Measurements from ENCODE around the gene P2RY6.

The P2RY6 gene

DNA sequence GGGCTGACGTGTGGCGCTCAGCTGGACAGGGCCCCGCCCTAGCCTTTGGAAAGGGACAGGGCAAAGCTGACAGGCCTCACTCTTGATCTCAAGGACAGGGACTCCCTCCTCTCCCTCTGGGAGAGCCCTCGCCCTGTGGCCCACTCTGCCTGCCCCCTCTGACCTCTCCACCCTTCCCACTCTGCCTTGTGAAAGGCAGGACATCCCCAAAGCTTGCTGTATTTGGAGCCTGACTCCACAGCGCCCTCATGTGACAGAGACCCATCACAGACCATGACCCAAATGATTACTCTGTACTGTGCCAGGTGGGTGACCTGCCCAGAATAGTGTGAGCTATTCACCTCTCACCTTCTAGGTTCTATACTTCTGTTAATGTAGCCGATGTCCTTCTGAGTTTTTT lies 35.3 kb upstream of the P2RY6 start:
- ChIA-PET POLR2A (no interaction called here), CTCF (interaction anchor here (0.5 to 2.7 kb wide), 12 partner anchors 8 to 347 kb away, joined by 3 to 14 read pairs (median 4); partner anchors contain the start of gene P2RY2)
- peak; percentile 59 for DNase-seq (ENCODE audit: extremely low spot score)
- TF ChIP-seq, protein P1, sequence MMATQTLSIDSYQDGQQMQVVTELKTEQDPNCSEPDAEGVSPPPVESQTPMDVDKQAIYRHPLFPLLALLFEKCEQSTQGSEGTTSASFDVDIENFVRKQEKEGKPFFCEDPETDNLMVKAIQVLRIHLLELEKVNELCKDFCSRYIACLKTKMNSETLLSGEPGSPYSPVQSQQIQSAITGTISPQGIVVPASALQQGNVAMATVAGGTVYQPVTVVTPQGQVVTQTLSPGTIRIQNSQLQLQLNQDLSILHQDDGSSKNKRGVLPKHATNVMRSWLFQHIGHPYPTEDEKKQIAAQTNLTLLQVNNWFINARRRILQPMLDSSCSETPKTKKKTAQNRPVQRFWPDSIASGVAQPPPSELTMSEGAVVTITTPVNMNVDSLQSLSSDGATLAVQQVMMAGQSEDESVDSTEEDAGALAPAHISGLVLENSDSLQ (IDR thresholded peaks at IDR 0.05), result no peak
- TF ChIP-seq FOXM1 (IDR thresholded peaks at IDR 0.05; ENCODE audit: borderline replicate concordance), result no peak
- no peak for TF ChIP-seq ZNF384 (IDR thresholded peaks at IDR 0.05)
- TF ChIP-seq BHLHE40 (IDR thresholded peaks at IDR 0.05; ENCODE audit: borderline replicate concordance), result no peak
- no peak for TF ChIP-seq TARDBP (IDR thresholded peaks at IDR 0.05)
- TF ChIP-seq FOXK2 (IDR thresholded peaks at IDR 0.05), result no peak
- TF ChIP-seq ELF4 (IDR thresholded peaks at IDR 0.05), result no peak
- no peak for TF ChIP-seq L3MBTL2 (conservative IDR thresholded peaks at IDR 0.05)
- TF ChIP-seq HDGF (IDR thresholded peaks at IDR 0.05; ENCODE audit: borderline replicate concordance), result no peak
- no peak for TF ChIP-seq ARNT (IDR thresholded peaks at IDR 0.05)
- TF ChIP-seq FOXA1 (IDR thresholded peaks at IDR 0.05), result no peak

DNA sequence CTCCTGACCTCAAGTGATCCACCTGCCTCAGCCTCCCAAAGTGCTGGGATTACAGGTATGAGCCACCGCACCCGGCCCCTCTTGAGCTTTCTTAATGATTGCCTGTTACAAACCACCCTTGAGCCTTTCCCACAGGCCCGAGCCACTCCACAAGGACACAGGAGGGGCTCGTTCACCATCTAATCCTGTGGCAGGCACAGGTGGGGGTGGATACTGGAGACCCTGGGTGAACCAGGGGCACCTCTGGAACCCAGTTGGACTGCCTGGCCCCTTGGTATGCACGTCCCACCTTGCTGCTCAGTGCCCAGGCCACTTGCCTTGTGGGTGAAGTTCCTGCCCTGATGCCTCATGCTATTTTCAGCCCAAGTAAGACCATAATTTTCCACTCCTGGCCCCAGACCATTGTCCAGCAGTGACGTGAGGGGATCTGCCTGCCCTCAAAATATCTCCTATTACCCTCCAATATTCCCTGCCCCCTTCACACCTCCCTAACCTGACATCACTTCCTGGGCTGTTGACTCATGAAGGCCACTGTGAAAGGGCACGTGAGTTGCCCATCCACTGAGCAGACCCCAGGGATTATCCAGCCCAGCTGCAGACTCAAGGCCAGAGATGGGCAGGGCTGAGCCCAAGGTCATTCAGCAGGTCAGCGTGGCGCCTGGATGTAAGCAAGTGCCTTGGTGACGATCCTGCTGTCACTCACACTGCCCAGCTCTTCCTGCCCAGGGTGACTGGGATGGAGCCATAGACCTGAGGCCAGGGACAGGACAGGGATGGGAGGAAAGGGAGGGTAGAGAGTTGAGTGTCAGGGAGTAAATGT lies 34.5 kb upstream of the P2RY6 start:
- ChIA-PET CTCF (interaction anchor here (0.5 to 2.7 kb wide), 9 partner anchors 8 to 189 kb away, joined by 3 to 14 read pairs (median 5); partner anchors contain the start of gene P2RY2), POLR2A (no interaction called here)
- TF ChIP-seq SP1 (IDR thresholded peaks at IDR 0.05) (no peak), BHLHE40 (IDR thresholded peaks at IDR 0.05; ENCODE audit: borderline replicate concordance) (no peak), NFRKB (IDR thresholded peaks at IDR 0.05) (no peak), ARNT (IDR thresholded peaks at IDR 0.05) (no peak), HDGF (IDR thresholded peaks at IDR 0.05; ENCODE audit: borderline replicate concordance) (no peak), FOXM1 (IDR thresholded peaks at IDR 0.05; ENCODE audit: borderline replicate concordance) (no peak), FOXK2 (IDR thresholded peaks at IDR 0.05) (no peak), TARDBP (IDR thresholded peaks at IDR 0.05) (no peak), FOXA1 (IDR thresholded peaks at IDR 0.05) (no peak), L3MBTL2 (conservative IDR thresholded peaks at IDR 0.05) (no peak), LEF1 (IDR thresholded peaks at IDR 0.05; ENCODE audit: borderline replicate concordance) (no peak), ZNF384 (IDR thresholded peaks at IDR 0.05) (no peak), CTBP1 (IDR thresholded peaks at IDR 0.05; ENCODE audit: borderline replicate concordance) (no peak), ELF4 (IDR thresholded peaks at IDR 0.05) (no peak), SUZ12 (IDR thresholded peaks at IDR 0.05) (no peak)
- TF ChIP-seq, protein P1 (IDR thresholded peaks at IDR 0.05), result no peak
- no peak for DNase-seq (ENCODE audit: extremely low spot score)

DNA sequence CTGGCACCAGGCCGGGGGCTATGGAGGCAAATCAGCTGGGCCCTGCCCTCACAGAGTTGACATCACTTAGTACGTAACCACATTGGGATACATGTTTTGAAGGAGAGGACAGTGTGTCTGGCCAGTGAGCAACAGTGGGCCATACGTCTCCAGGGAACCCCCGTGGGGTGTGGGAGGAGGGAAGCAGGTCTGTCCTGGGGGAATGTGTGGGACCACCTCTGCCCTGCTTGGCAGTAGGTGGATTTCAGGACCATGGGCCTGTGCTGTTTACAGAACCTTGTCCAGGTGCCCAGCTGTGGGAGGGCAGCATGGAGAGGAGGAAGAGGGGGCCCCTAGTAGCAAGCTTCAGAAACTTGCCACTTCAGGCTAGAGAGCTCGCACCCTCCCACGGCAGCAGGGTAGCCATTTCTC lies 33.0 kb upstream of the P2RY6 start:
- POLR2A ChIA-PET, result no interaction called here
- no peak for DNase-seq (ENCODE audit: extremely low spot score)
- CTCF ChIA-PET, result no interaction called here
- TF ChIP-seq FOXK2 (IDR thresholded peaks at IDR 0.05) (no peak), ARNT (IDR thresholded peaks at IDR 0.05) (no peak), CTBP1 (IDR thresholded peaks at IDR 0.05; ENCODE audit: borderline replicate concordance) (no peak), ZNF384 (IDR thresholded peaks at IDR 0.05) (no peak), HDGF (IDR thresholded peaks at IDR 0.05; ENCODE audit: borderline replicate concordance) (no peak), TARDBP (IDR thresholded peaks at IDR 0.05) (no peak), FOXA1 (IDR thresholded peaks at IDR 0.05) (no peak), BHLHE40 (IDR thresholded peaks at IDR 0.05; ENCODE audit: borderline replicate concordance) (no peak), LEF1 (IDR thresholded peaks at IDR 0.05; ENCODE audit: borderline replicate concordance) (no peak), SP1 (IDR thresholded peaks at IDR 0.05) (no peak), FOXM1 (IDR thresholded peaks at IDR 0.05; ENCODE audit: borderline replicate concordance) (no peak), SUZ12 (IDR thresholded peaks at IDR 0.05) (no peak), ELF4 (IDR thresholded peaks at IDR 0.05) (no peak), NFRKB (IDR thresholded peaks at IDR 0.05) (no peak), L3MBTL2 (conservative IDR thresholded peaks at IDR 0.05) (no peak)
- TF ChIP-seq, protein P1 (IDR thresholded peaks at IDR 0.05), result no peak

DNA sequence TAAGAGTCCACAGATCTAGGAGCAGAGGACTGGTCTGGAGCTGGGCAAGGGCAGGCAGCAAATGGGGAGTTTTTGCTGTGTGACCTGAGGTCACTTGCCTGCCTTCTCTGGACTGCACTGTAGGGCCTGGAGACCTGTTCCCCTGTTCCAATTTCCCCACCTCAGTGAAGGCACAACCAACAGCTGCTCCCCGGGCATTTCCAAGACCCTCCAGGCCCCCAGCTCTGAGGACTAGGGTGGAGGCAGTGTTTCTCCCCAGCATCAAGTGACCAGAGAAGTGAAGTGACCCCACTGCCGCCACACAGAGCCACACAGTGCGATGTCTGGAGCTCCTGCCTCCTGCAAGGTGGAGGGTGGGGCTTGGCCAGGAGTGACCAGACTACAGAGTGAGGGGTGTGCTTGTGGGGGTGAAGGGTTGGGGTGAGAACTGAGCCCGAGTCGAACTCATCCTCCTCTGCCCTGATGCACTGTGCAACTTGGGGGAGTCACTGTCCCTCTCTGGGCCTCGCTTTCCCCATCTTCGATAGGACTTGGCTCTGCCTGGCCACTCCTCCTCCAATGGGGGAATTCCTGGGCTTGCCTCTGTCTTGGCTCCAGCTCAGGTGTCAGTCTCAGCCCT lies 32.5 kb upstream of the P2RY6 start:
- no peak for DNase-seq (ENCODE audit: extremely low spot score)
- ChIA-PET CTCF (interaction anchor here (0.6 kb wide), 1 partner anchor 403 kb away, joined by 3 read pairs; no protein-coding TSS in a partner anchor), POLR2A (no interaction called here)
- TF ChIP-seq L3MBTL2 (conservative IDR thresholded peaks at IDR 0.05) (no peak), FOXM1 (IDR thresholded peaks at IDR 0.05; ENCODE audit: borderline replicate concordance) (no peak), FOXK2 (IDR thresholded peaks at IDR 0.05) (no peak), FOXA1 (IDR thresholded peaks at IDR 0.05) (no peak), LEF1 (IDR thresholded peaks at IDR 0.05; ENCODE audit: borderline replicate concordance) (no peak), SP1 (IDR thresholded peaks at IDR 0.05) (no peak), ARNT (IDR thresholded peaks at IDR 0.05) (no peak), ZNF384 (IDR thresholded peaks at IDR 0.05) (no peak), NFRKB (IDR thresholded peaks at IDR 0.05) (no peak), HDGF (IDR thresholded peaks at IDR 0.05; ENCODE audit: borderline replicate concordance) (no peak), BHLHE40 (IDR thresholded peaks at IDR 0.05; ENCODE audit: borderline replicate concordance) (no peak)

DNA sequence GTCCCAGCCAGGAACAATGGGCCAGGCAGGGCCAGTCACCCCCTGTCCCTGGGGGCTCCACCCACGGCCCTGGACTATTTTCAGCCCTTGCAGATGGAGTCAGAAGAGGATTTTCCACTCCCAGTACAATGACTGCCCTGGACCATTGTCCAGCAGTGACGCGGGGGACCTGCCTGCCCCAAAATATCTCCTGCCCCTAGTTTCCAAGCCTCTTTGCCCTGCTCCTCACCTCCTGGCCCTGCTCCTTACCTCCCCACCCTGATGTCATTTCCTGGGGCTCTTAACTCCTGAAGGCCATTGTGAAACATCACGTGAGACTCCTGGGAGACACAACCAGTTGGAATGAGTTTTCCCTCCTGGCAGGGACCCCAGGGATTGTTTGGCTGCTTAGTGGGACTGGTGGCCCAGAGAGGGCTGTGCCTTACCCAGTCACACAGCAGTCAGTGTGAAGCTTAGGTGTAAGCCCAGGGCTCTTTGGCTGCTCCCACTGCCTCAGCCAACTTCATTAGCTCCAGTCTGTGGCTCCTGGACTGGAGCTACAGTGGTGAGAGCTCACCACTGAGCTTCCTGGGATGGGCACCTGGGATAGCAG lies 31.9 kb upstream of the P2RY6 start:
- CTCF ChIA-PET, result interaction anchor here (0.6 kb wide), 1 partner anchor 403 kb away, joined by 3 read pairs; no protein-coding TSS in a partner anchor
- TF ChIP-seq SP1 (IDR thresholded peaks at IDR 0.05), result no peak
- TF ChIP-seq LEF1 (IDR thresholded peaks at IDR 0.05; ENCODE audit: borderline replicate concordance), result no peak
- no peak for TF ChIP-seq CTBP1 (IDR thresholded peaks at IDR 0.05; ENCODE audit: borderline replicate concordance)
- no peak for TF ChIP-seq SUZ12 (IDR thresholded peaks at IDR 0.05)
- TF ChIP-seq HDGF (IDR thresholded peaks at IDR 0.05; ENCODE audit: borderline replicate concordance), result no peak
- no peak for TF ChIP-seq ELF4 (IDR thresholded peaks at IDR 0.05)
- no peak for TF ChIP-seq FOXM1 (IDR thresholded peaks at IDR 0.05; ENCODE audit: borderline replicate concordance)
- TF ChIP-seq ZNF384 (IDR thresholded peaks at IDR 0.05), result no peak
- TF ChIP-seq NFRKB (IDR thresholded peaks at IDR 0.05), result no peak
- no peak for TF ChIP-seq TARDBP (IDR thresholded peaks at IDR 0.05)
- TF ChIP-seq, protein P1 (IDR thresholded peaks at IDR 0.05), result no peak
- no peak for TF ChIP-seq ARNT (IDR thresholded peaks at IDR 0.05)
- TF ChIP-seq FOXA1 (IDR thresholded peaks at IDR 0.05), result no peak
- no peak for TF ChIP-seq FOXK2 (IDR thresholded peaks at IDR 0.05)
- no peak for TF ChIP-seq L3MBTL2 (conservative IDR thresholded peaks at IDR 0.05)
- TF ChIP-seq BHLHE40 (IDR thresholded peaks at IDR 0.05; ENCODE audit: borderline replicate concordance), result no peak
- POLR2A ChIA-PET, result no interaction called here
- no peak for DNase-seq (ENCODE audit: extremely low spot score)

Data from HEK293T (cell line).